Non-pigmented ciliary epithelial cell (primary cell): ENCODE measurements around the gene COL6A1.

Source experiments
- DNase-seq: peaks from one replicate; pipeline ENCODE4 v3.0.0-alpha.2; 2010; ENCODE audit warnings: low read depth

The COL6A1 gene

DNA sequence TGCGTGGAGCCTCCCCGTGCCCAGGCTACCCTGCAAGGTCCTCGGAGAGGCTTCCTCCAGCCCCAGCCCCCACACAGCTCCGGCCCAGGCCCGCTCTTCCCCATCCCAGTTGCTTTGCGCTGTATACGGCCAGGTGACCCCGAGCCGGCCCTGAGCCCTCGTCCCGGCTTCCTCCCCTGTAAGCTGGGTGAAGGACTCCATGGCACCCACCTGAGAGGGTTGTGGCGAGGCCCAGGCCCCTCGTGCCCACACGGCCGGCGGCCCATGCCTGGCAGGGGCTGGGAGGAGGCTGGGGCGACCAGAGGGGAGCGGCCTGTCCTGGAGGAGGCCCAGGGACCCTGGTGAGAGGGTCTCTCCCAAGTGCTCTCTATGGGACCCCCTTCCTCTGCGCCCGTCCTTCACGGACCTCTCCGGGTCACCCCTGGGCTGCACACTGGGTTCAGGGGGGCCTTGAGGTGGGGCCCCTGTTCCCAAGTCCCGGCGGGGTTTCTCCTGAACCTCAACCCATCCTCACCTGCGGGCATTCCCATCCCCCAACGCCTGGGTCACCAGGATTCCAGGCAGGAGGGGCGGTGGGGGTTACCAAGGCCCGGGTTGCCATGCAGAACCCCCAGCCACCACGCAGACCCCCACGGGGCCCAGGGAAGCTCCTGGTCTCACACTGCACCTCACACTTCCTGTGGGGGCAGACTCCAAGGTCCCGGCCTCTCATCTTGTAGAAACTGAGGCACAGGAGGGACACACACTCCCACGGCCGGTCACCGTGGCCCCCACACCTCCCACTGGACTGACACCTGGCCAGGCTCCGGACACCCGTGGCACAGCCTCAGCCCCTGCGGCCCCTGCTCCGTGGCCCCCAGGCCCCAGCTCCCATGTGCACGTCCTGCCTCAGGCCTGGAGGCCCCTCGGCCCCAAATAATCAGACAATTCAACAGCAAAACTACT is 25.2 kb downstream of the COL6A1 start:
- no peak for DNase-seq

DNA sequence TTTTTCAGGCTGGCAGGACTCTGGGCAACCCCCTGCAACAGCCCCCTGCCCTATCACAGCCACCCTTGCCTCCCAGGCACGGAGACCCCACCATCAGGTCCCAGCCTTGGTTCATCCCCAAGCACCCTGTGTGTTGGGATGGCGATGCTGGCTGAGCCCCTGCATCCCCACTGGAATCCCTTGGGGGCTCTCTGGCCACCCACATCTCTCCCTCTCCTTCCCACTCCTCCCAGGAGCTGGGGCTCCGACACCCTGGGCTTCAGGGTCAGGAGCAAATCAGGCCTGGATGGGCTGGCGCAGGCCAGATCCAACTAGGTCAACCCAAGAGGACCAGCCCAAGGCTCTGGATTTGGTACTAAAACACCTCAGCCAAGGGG is 25.9 kb downstream of the COL6A1 start:
- no peak for DNase-seq

DNA sequence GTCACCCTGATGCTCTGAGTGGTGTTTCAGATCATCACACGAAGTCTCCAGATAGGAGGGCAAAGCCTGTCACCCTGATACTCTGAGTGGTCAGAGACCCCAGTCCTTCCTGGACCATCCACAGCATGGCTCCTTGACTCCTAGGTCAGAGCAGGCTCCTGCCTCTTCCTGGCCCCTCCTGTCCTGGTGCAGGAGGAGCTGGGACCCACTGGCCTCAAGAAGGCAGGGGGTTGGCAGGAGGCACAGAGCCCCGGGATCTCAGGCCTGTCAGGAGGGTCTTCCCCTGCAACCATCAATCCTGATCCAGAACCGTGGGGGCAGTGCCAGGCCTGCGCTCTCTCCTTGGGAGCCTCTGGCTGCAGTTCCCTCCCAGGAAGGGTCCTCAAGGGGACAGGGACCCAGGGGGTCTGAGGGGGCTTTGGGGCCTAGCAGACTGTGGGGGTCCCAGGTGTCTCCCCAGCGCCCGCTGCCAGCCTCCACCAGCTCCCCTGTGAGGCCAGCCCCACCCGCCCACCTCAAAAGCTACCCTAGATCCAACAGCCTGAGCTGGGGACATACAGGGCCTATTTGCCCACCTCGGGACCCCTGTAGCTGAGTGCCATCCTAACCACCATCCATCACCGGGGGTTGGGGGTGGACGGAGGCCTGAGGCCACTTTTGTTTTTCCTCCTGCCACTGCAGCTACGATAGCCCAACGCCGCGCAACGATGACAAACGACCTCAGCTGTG is 27.5 kb downstream of the COL6A1 start:
- no peak for DNase-seq

DNA sequence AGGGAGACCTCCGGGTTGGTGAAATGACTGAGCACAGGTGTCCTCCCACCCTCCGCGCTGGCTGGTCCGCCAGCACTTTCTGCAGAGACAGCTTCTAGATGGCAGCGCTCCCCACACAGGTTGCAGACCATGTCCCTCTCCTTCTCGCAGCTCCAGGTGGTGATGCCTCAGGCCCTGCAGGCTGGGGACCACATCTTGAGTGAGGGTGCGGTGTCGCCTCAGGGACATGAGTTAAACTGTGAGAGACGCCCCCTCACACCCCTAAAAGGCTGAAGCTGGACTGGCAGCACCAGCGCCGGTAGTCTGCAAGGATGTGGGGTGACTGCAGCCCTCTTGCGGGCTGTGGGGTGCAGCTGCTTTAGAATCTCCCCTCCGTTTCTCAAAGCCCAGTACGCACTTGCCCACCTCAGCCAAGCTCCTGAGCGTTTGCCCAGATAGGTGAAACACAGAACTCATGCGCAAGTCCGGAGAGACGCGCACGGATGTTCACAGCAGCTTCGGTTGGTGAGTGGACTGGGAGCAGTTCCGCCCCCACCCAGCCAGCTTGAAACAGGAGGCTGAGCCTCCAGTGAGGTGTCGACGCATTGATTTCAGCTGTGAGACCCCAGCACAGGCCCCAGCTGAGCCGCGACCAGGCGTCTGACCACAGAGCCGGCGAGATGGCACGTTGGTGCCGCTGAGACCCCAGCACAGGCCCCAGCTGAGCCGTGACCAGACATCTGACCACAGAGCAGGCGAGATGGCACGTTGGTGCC is 28.6 kb downstream of the COL6A1 start:
- no peak for DNase-seq

DNA sequence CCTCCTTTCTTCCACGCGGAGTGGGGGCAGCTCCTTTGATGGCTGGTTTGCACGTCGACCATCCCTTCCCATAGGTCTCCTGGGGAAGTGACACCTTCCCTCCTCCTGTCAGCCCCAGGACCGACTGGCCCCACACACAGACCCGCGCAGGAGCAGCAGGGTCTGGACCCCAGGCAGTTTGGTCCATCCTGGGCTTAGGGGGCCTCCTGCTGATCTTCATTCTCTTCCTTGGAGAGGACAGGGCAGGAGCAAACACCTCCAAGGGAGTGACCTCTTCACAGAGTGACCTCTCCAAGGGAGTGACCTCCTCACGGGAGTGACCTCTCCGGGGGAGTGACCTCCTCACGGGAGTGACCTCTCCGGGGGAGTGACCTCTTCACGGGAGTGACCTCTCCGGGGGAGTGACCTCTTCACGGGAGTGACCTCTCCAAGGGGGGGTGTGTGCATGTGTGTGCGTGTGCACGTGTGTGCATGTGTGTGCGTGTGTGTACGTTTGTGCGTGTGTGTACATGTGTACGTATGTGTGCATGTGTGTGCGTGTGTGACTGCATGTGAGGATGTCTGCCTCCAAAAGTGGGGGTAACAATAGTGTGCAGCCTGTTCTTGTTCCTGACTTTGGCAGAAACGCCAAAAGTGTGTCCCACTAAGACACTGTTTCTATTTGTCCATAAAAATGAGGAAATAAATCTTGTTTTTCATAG is 29.8 kb downstream of the COL6A1 start:
- DNase-seq = no peak

DNA sequence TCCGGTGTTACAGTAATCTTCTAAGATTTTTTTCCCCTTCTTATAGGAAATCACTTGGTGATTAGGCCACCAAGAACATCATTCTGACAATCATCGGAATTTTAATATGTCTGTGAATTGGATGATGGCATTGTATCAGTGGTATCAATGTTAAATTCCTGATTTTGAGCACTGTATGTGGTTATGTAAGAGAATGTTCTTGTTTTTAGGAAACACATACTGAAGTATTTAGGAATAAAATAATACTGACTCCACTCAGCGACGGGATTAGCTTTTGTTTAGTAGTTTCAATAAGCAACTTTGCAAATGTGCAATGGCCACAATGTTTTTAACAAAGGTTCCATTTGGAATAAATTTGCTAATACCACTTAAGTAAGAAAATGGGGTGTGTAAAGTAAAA is 30.6 kb downstream of the COL6A1 start:
- no peak for DNase-seq

DNA sequence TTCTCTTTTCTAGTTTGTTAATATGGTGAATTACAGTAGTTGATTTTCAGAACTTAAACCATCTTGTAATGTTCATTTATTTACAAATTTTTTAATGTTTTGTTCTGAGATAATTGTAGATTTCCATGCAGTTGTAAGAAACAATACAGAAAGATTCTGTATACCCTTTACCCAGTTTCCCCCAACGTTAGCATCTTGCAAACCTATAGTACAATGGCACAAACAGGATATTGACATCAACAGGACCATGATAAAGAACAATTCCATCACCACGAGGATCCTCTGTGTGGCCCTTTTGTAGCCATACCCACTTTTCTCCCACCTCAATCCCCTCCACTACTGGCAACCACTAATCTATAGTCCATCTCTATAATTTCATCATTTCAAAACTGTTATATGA is 33.3 kb downstream of the COL6A1 start:
- no peak for DNase-seq

DNA sequence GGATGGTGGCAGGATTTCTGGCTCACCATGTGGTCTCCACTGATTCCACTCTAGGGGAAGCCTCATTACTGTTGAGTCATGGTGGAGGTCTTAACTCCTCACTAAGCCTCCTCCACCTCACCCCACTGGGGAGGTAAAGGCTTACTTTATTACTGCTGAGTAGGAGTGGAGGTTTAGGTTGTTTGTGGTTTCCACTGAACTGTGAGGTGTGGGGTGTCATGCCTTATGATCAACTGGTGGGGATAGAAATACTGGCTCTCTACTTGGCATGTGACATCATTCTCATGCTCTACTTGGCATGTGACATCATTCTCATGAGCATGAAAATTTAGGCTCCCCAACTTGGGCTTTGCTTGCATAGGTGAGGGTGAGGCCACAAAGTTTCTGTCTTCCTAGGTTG is 35.6 kb downstream of the COL6A1 start:
- DNase-seq = no peak

DNA sequence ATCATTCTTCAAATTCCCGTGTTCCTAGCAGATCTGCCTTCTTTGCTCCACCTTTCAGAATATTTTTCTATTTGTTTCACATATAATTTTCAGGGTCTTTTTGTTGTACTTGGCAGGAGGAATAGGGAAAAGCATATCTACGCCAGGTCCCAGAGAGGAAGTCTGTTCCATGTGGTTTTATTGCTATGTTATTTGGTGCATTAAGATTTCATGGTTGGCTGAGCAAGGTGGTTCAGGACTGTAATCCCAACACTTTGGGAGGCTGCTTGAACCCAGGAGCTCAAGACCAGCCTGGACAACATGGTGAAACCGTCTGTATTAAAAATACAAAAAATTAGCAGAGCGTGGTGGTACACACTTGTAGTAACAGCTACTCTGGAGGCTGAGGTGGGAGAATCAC is 36.1 kb downstream of the COL6A1 start:
- DNase-seq = no peak

DNA sequence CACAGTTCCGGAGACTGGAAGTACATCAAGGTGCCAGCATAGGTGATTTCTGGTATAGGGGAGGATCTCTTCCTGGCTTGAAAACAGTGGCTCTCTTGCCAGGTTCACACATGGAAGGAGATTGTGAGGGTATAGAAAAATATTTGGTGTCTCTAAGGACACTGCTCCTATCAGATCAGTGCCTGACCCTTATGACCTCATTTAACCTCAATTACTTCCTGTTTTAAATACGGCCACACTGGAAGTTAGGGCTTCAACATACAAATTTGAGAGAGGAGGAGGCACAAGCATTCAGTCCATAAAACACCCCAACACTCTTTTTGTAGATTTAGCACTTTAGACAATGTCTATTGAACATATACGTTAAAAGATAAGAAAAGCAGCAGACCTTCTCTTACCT is 37.0 kb downstream of the COL6A1 start:
- DNase-seq = no peak

DNA sequence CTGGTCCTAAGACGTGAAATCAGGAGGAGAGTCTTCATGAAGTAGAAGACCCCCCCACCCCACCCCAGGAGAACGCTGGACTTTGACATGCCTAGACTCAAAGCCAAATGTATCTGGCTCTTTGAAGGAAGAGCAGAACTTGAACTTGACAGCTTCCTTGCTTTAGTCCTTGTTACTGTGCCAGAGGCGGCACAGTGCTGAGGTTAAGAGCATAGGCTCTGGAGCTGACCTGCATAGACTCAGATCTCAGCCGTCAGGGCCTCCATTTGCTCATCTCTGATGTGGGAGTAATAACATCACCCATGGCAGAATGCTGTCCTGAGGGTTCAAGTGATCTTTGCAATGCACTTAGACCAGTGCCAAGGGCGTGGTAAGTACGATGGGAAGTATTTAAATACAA is 39.0 kb downstream of the COL6A1 start:
- no peak for DNase-seq

DNA sequence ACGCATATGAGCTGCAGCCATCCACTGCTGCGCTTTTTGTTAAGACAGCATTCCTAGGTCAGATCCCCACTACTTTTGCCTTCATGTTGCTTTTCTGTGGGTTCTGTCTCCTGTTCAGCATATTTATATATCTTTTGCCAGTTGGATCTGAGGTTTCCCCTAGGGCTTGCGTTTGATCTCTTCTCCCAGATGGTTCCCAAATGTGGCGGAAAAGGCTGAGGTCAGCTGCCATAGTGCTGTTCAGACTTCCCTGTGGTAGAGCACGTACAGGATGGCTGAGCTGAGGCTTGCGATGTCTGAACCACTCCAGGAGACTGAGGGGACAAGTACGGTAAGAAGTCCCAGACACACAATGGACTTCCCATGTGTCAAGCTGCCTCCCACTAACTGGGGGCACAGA is 39.8 kb downstream of the COL6A1 start:
- no peak for DNase-seq

DNA sequence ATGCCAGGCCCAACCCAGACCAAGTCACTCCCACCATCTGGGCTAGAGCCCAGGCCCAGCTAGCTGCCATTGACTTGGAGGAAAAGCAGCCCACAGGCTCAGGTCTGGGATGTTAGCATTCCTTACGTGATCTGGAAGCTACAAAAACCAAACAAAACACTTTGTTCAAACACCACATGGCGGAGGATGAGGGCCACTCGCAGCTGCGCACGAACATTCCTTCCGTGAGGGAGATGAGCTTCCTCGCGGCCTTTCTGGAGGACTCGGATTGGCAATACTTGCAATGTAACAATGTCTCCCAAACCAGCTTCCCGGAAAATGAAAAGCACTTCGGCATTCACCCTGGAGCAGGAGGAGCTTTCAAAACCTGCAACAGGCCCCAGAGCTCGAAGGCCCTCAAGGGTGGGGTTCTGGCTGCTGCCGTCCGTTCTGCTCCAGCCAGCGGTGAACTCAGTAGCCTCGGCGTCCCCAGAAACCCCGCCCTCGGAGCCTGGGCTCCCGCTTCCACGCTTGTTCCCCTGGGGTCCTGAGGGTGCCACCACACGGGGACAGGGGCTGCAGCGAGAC is 40.5 kb downstream of the COL6A1 start:
- no peak for DNase-seq

DNA sequence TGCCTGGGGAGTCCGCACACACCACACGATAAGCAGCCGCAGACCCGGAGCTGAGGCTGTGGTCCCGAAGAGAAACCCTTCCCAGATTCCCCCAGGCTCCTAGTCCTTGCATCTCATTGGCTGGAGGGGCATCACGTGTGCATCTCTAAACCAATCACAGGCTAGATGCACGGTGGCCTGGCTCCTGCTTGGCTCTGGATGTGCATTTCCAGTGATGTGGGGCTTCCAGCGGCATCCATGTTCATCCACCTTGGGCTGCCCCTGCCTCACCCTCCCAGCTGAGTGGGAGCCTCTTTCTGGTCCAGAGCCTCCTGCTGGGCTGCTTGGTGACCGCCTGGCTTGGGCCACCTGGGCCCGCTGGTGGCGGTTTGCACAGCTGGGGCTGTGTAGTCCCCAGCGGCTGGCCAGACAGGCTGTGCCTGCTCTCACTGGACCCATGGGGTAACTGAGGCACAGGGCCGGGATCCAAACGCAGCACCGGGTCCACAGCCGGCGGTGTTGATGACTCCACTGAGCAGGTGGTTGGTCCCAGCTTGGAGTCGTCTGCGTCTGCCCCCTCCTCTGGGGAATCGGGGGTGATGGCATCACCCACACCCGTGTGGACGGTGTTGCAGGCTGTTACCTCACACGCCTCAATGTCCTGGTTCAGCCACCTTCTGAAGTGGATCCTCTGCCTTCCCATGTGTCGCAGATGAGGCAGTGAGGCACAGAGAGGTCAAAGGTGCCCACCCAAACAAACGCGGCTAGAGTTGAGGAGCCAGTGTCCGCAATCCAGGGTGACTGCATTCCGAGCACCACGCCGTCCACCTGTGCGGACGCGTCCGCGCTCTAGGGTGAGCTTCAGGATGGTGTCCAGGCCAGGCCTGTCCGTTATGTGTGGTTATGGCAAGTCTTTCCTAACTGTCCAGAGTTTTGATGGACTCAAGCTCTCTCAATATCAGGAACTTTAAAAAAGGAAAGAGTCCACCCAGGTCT is 41.3 kb downstream of the COL6A1 start:
- DNase-seq = no peak

DNA sequence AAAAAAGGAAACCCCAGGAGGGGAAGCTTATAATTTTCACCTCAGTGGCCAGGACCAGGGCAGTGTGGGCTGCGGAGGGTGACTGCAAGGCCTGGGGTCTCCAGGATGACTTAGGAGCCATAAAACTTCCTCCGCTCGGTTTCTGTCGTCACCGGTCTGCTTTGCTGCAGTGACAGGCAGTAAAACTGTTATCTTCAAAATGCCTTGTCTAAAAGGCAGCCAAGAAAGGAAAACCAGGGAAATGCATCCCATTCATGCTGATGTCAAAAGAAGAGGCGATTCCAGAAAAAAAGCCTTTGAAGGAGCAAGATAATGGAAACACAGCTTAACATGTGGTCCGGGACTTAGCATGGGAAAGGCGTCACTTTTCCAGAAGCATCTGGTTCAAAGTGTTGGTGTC is 42.0 kb downstream of the COL6A1 start:
- no peak for DNase-seq

DNA sequence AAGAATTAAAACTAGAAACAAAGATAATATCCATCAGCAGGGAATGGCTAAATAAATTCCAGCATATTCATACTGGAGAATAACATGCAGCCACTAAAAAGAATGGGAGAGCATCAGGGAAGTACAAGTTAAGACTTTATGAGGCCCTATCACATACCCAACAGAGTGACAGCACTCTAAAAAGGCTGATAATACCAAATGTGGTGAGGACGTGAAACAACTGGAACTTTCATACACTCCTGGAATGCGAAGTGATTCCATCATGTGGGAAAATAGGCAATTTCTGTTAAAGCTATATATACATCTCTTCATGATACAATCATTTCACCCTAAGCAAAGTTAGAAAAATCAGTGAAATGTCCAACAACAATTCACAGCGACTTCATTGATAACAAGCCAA is 42.6 kb downstream of the COL6A1 start:
- no peak for DNase-seq

DNA sequence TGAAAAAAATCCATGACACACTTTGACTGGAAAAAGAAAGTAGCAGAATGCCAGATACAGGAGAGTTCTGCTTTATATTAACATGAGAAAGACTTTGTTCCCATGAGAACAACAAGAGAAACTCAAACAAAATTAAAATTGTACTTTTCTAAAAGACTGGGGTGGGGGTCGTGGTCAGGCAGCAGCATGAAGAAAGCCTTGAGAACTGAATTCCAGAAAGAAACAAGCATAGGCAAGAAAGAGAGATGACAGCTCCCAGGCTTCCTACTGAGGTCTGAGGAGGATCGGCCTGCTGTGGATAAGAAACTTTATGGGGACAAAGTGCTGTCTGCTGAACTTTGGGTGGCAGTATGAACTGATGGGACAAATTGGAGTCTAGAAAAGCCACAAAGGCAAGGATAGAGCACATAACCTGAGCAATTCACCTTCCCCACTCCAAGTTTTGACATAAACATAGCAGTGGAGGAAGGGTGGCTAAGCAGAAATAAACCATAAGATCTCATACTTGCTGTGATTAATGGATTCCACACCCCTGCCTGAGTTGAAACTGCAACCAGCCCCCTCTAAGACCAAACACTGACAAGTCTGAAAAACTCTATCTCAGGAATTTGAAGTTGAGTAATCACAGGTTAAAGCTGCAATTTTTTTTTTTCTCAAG is 43.7 kb downstream of the COL6A1 start:
- DNase-seq = peak; percentile 62

DNA sequence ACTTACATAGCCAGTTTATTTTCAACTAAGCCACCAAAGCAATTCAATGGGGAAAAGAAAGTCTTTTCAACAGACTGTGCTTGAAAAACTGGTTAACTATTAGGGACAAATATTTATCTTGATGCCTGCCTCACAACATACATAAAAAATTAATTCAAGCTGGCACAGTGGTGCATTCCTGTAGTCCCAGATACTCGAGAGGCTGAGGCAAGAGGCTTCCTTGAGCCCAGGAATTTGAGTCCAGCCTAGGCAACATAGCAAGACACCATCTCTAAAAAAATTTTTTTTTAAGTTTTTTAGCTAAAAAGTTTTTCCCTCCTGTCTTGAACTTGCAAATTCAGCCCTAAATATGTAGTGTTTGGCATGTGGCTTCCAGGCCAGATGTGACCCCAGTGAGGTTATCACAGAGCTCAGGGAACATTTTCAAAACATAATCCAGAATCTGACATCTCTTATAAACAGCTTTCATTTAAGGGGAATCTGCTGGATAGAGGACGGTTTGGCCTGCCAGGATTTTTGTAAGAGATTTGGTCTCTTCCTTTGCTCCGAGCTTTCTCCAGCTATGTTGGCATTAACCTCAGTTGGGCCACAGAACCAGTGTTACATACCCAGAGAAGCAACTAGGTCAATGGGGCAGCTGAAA is 46.4 kb downstream of the COL6A1 start:
- no peak for DNase-seq

DNA sequence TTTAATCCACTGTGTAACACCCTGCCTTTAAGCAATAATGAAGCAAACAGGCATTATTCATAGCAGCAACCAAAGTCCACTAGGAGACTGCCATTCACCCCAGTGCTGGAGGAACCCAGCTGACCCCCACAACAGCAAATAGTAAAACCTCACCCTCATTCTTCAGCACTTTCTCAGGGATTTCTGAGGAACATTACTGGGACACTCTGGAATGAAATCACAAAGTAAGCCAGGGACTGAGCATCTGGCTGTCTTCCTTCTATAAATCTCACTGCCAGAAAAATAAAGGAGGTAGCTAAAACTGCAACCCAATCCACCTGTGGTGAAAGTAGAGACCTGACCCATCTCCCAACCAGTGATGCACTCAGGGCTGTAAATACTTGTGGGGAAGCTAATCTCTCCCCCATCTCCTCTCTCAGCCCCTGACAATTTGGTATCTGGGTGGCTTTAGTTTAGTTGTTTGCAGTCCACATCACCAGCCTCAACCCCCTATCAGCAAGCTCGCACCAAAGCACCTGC is 47.1 kb downstream of the COL6A1 start:
- no peak for DNase-seq
